ENCODE measurements around the gene SERGEF. TPM values are rescaled to one million over a fixed set of nuclear protein-coding genes. Genes with fewer than 3 reads are reported as not detected.

Gene SERGEF
- total and polyA plus RNA-seq, 5 experiments from 2014 or later = 46.5 to 70.3 (median 61.8) TPM

DNA sequence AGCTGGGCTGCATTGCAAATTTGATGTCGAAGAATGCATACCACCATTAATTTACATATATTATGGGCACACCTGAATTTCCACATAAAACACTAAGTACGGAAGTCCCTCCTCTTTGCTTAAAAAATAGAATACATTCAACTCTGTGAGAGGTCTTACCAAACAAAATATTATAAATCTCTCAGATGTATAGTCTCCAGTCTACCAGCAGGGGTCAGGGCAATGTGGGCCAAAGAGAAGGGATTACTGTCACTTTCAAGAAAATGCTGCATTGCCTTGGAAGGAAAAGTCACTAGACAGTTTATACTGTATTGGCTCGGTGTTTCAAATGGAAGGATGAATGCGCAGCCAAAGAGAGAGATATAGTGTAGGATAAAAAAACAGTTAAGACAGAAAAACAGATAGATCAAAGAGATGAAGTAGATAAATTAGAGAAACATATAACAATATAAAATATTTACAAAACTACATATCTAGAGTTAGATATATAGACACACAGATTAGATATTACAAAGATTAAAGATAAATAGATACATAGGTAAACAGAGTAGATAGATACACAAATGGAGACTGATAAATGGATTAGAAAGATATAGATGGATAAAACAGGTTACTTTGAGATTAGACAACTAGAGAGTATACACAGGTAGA, 20.9 kb downstream of the SERGEF start:
- POLR2A ChIA-PET = interaction anchor here (0.6 to 1.0 kb wide), 2 partner anchors 21 to 95 kb away, joined by 3 read pairs; no protein-coding TSS in a partner anchor
- ATAC-seq = peak; percentile 76 to 83
- H3K27ac Mint-ChIP-seq = peak overlapping the region in 1 of 10 donors; percentile 29
- H3K36me3 Mint-ChIP-seq = peaks cover 5 to 78% (median 25%) of the 10 kb centered on the region in 3 donors
- peak in 9 of 10 donors; percentile 22 to 68 (median 38) for DNase-seq
- no peaks in the 10 kb centered on the region for H3K9me3 Mint-ChIP-seq
- no peak overlapping the region for H3K4me3 Mint-ChIP-seq
- peaks cover 0 to 6% (median 3%) of the 10 kb centered on the region in 4 donors for H3K4me1 Mint-ChIP-seq
- no peaks in the 10 kb centered on the region for H3K27me3 Mint-ChIP-seq

DNA sequence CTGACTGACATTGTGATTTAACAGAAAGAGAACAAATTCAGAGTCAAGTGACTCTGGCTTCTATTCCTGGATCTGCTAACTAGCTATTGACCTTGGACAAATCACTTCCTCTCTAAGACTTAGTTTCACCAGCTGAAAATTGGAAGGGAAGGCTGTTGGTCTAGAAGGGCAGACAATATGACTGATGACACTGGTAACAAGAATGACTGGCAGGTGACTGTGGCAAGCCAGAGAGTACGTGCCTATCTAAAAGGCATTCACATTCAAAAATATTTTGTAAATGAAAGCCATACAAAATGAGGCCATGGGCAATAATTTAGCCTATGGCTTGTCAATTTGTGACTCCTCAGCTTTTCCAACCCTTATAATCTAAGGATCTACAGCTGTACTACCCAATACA, 23.5 kb downstream of the SERGEF start:
- H3K36me3 Mint-ChIP-seq = peaks cover 9 to 76% (median 31%) of the 10 kb centered on the region in 3 donors
- POLR2A ChIA-PET = no interaction called here
- ATAC-seq = no peak
- H3K9me3 Mint-ChIP-seq = no peaks in the 10 kb centered on the region
- no peaks in the 10 kb centered on the region for H3K27me3 Mint-ChIP-seq
- no peak overlapping the region for H3K4me3 Mint-ChIP-seq
- no peak overlapping the region for H3K27ac Mint-ChIP-seq
- H3K4me1 Mint-ChIP-seq = peaks cover 0 to 6% (median 3%) of the 10 kb centered on the region in 4 donors
- DNase-seq = no peak

DNA sequence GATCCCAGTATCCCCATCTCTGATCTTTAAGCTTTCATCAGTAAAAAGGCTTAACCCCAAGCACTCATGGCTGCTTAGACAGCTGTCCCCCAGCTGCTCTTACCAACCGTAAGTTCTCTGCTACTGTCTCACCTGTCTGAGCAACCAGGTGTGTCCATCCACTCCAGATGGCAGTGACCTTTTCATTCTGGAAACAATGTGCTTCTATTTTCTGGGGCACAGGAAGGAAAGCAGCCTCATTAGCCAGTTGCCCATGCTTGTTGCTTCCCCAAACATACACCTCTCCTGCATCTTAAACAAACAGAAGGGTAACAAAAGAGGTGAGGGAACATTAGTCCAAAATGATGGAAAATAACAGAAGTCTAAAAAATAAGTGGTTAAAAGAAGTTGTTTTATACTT, 24.4 kb downstream of the SERGEF start:
- H3K36me3 Mint-ChIP-seq = peaks cover 16 to 76% (median 37%) of the 10 kb centered on the region in 3 donors

DNA sequence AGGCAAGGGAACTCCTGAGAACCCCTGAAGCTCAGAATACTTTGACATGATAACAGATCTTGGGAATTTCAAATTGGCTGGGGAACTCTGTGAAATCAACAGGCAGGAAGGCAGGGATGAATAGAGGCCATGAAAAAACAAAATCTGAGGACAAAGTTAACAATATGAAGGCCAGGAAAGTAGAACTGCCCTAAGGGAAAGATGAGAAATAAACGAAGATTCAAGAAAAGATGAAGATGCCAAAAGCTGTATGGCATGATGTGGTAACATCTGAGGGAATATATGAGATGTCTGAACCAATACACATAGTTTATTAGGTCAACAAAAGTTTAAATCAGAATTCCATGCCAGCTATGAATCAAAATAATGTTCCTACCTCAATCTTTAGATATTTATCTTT, 25.0 kb downstream of the SERGEF start:
- H3K36me3 Mint-ChIP-seq = peaks cover 16 to 76% (median 37%) of the 10 kb centered on the region in 3 donors

More for the DNA sequence above, 24.4 kb downstream of the SERGEF start:
- Mint-ChIP-seq H3K27me3 (no peaks in the 10 kb centered on the region), H3K27ac (no peak overlapping the region), H3K4me3 (no peak overlapping the region), H3K9me3 (no peaks in the 10 kb centered on the region), H3K4me1 (peaks cover 0 to 6% (median 3%) of the 10 kb centered on the region in 4 donors)
- no peak for ATAC-seq
- POLR2A ChIA-PET = no interaction called here
- no peak for DNase-seq

DNA sequence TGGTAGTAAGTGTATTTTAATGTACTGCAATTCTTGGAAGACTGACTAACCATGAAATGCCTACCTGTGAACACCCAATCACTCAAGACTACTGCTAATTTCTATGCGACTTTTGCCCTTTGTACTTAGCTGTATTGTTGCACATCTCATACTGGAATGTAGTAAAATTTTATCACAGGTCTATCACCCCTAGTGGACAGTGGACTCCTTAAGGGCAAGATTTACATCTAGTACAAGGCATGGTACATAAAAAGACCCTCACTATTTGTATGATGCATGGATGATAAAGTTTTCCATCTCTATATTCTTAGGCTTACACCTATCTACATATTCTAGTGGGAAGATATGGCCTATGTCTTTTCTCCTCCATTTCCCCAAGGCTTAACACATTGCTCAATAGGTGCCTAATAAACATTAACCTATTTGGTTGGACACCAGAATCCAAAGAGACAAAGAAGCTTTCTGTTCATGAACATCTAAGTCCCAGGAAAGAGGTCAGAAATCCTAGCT, 26.1 kb downstream of the SERGEF start:
- ATAC-seq = no peak
- H3K27me3 Mint-ChIP-seq = no peaks in the 10 kb centered on the region
- peaks cover 0 to 2% (median under 1%) of the 10 kb centered on the region in 4 donors for H3K4me1 Mint-ChIP-seq
- no peak for DNase-seq
- H3K9me3 Mint-ChIP-seq = no peaks in the 10 kb centered on the region
- POLR2A ChIA-PET = no interaction called here
- peaks cover 16 to 81% (median 37%) of the 10 kb centered on the region in 3 donors for H3K36me3 Mint-ChIP-seq
- H3K27ac Mint-ChIP-seq = no peak overlapping the region
- no peak overlapping the region for H3K4me3 Mint-ChIP-seq

More for the DNA sequence above, 25.0 kb downstream of the SERGEF start:
- ATAC-seq (no peak), DNase-seq (no peak)
- no peaks in the 10 kb centered on the region for H3K27me3 Mint-ChIP-seq
- H3K4me3 Mint-ChIP-seq = no peak overlapping the region
- peaks cover 0 to 6% (median 3%) of the 10 kb centered on the region in 4 donors for H3K4me1 Mint-ChIP-seq
- H3K27ac Mint-ChIP-seq = peak overlapping the region in 2 of 10 donors; percentile 50 to 79
- no peaks in the 10 kb centered on the region for H3K9me3 Mint-ChIP-seq
- POLR2A ChIA-PET = interaction anchor here (0.5 kb wide), 1 partner anchor 117 kb away, joined by 3 read pairs; no protein-coding TSS in a partner anchor

DNA sequence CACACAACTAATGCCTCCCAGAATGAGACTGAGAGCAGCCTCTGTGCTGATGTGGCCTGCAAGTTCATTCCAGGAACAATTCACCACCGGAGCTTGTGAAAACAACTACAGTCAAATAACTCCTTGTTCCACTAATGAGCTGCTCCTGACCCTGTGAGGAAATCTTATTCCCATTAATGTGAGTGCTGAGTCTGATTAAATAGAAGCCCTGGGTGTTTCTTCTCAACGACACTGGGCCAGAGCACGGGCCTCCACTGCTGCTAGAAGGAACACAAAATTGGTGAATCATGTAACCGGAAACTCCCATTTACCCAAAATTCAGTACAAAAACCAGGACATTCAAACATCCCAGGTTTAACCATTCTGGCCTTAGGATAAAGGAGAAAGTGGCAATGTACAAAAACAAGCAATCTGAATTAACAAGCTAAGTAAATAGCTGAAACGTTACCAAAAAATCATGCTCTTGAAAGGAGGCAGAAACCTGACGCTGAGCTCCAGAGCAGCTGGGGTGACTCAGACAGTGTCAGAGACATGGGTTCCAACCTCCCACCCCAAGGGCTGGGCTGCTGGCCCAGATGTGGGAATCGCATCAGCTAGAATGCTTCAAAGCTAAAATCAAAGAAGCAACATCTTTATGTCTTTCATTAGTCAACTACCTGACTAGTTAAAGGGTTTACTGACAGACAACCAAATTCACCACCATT, 26.7 kb downstream of the SERGEF start:
- DNase-seq = no peak
- H3K4me3 Mint-ChIP-seq = no peak overlapping the region
- POLR2A ChIA-PET = no interaction called here
- no peaks in the 10 kb centered on the region for H3K27me3 Mint-ChIP-seq
- H3K36me3 Mint-ChIP-seq = peaks cover 16 to 83% (median 37%) of the 10 kb centered on the region in 3 donors
- no peak for ATAC-seq
- no peaks in the 10 kb centered on the region for H3K4me1 Mint-ChIP-seq
- no peak overlapping the region for H3K27ac Mint-ChIP-seq
- no peaks in the 10 kb centered on the region for H3K9me3 Mint-ChIP-seq

DNA sequence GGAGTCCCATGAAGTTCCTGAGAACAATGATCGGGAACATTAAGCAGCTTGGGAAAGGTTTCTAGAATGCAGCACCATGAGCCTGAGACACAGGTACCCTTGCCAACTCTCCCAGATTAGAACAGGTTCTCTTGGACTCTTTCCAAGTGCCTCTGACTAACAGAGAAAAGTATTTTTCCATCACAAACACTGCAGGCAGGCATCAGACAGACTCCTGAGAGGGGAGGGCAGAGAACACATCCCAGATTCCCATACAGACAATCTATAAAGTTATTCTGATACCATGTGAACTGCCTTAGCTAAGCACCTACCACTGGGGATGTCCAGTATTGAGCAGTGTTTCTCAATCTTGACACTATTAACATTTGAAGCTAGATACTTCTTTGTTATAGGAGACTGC, 27.3 kb downstream of the SERGEF start:
- DNase-seq = no peak
- peaks cover 16 to 85% (median 37%) of the 10 kb centered on the region in 3 donors for H3K36me3 Mint-ChIP-seq
- ATAC-seq = no peak
- no peaks in the 10 kb centered on the region for H3K27me3 Mint-ChIP-seq
- H3K27ac Mint-ChIP-seq = no peak overlapping the region
- no peak overlapping the region for H3K4me3 Mint-ChIP-seq
- H3K9me3 Mint-ChIP-seq = no peaks in the 10 kb centered on the region
- H3K4me1 Mint-ChIP-seq = no peaks in the 10 kb centered on the region
- POLR2A ChIA-PET = no interaction called here

DNA sequence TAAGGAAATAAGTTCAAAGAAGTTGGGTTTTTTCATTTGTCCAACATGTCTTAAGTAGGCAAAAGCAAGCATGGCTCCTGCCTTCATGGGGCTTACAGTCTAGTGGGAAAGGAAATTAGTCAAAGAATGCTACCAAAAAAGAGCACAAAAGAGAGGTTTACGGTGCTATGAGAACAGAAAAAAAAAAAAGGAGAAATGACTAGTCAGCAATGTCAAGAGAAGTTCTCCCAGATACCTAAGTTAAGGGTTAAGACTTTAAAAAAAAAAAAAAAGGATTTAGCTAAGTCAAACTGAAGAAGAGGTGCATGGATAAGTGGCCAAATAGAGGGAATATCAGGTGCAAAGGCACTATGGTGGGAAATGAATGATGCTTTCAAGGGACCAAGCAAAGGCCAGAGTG, 29.3 kb downstream of the SERGEF start:
- H3K27ac Mint-ChIP-seq = no peak overlapping the region
- no peaks in the 10 kb centered on the region for H3K27me3 Mint-ChIP-seq
- H3K36me3 Mint-ChIP-seq = peaks cover 16 to 80% (median 36%) of the 10 kb centered on the region in 3 donors
- no peaks in the 10 kb centered on the region for H3K9me3 Mint-ChIP-seq
- peaks cover 2 to 11% (median 5%) of the 10 kb centered on the region in 4 donors for H3K4me1 Mint-ChIP-seq
- POLR2A ChIA-PET = no interaction called here
- H3K4me3 Mint-ChIP-seq = no peak overlapping the region
- no peak for DNase-seq
- ATAC-seq = no peak

DNA sequence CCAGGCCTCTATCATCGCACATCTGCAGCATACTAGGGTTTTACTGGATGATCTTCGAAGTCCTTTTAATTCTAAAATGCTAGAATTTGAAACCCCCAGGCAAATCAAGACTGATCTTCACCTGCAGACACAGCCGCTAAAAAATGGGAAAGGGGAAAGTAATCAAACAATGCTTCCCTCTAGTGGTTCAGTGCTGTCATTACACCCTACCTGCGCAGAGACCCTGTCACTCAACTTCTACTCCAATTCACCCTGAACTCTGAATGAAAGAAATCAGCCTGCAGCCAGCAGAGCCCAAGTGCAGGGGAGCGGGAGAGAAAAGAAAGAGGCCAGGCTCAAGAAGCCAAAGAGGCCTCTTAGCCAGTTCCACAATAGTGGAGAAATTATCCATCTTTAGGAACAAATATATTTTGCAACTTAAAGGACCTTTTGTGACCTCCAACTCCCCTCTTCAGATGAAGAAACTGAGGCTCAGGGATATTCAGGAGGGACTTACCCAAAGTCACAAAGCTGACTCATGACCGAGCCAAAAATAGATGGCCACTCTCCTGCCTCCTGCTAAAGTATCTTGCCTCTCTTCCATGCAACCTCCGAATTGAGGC, 33.0 kb downstream of the SERGEF start:
- peak; percentile 42 to 44 for ATAC-seq
- peak overlapping the region in 1 of 10 donors; percentile 6 for H3K27ac Mint-ChIP-seq
- no peaks in the 10 kb centered on the region for H3K9me3 Mint-ChIP-seq
- H3K36me3 Mint-ChIP-seq = peaks cover 15 to 73% (median 27%) of the 10 kb centered on the region in 3 donors
- peak in 6 of 10 donors; percentile 2 to 48 (median 29) for DNase-seq
- POLR2A ChIA-PET = no interaction called here
- H3K27me3 Mint-ChIP-seq = no peaks in the 10 kb centered on the region
- H3K4me1 Mint-ChIP-seq = peaks cover 2 to 13% (median 5%) of the 10 kb centered on the region in 4 donors
- H3K4me3 Mint-ChIP-seq = no peak overlapping the region

DNA sequence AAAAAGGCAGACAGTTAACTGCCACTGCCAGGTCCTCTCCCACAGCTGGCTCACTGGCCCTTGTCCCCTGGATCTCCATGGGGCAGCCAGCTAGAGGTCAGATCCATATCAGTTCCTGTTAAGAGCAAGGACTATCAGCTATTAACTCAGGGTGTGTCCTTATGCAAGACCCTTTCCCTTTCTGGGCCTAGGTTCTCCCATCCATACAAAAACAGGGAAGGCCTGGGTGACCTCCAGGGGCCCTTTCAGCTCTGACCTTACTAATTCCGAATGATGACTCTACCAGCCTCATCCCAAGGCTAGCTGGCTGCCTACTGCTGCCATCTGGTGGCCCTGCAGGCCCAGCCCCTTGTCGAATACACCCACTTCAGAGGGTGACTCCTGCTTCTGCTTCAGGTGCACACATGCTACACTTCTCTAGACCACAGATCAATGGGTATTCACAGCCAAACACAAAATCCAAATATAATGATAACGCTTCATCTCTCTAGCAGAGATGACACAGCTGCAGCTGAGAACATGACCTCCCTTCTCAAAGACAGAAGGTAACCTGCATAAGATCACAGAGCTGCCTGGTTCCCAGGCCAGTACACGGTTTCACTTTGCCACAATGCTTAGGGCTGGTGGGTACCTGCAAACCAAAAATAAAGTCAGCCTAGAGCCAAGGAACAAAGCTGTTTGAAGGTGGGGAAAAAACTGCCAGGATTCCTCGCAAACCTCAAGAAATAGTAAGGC, 34.1 kb downstream of the SERGEF start:
- DNase-seq (no peak), ATAC-seq (no peak)
- H3K27me3 Mint-ChIP-seq = no peaks in the 10 kb centered on the region
- peaks cover 2 to 13% (median 5%) of the 10 kb centered on the region in 4 donors for H3K4me1 Mint-ChIP-seq
- POLR2A ChIA-PET = no interaction called here
- peaks cover 5 to 71% (median 23%) of the 10 kb centered on the region in 3 donors for H3K36me3 Mint-ChIP-seq
- peak overlapping the region in 2 of 10 donors; percentile 21 to 51 for H3K27ac Mint-ChIP-seq
- no peak overlapping the region for H3K4me3 Mint-ChIP-seq
- no peaks in the 10 kb centered on the region for H3K9me3 Mint-ChIP-seq

DNA sequence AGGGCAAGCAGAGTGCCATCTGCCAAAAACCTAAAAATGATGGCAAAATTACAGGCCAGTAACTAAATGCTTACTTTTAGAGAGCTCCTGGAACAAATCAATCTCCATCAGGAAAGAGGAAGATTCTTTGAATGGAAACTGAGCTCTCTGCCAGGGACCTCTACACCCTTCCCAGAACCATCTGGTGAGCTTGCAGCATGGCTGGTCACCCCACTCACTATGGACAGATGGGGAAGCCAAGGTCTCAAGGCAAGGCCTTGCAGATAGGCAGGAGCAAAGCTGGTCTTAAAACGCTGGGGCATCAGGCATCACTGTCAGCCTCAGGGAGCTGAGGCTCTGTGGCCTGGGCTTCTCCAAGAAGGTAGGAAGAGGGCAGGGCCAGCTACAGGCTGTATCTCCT, 36.2 kb downstream of the SERGEF start:
- H3K4me3 Mint-ChIP-seq = no peak overlapping the region
- H3K27ac Mint-ChIP-seq = no peak overlapping the region
- H3K36me3 Mint-ChIP-seq = peaks cover 10 to 71% (median 37%) of the 10 kb centered on the region in 3 donors
- peaks cover 2 to 13% (median 6%) of the 10 kb centered on the region in 4 donors for H3K4me1 Mint-ChIP-seq
- H3K9me3 Mint-ChIP-seq = peaks cover 0 to 3% (median 0%) of the 10 kb centered on the region in 9 donors
- ATAC-seq (no peak), DNase-seq (no peak)
- H3K27me3 Mint-ChIP-seq = no peaks in the 10 kb centered on the region
- POLR2A ChIA-PET = no interaction called here

DNA sequence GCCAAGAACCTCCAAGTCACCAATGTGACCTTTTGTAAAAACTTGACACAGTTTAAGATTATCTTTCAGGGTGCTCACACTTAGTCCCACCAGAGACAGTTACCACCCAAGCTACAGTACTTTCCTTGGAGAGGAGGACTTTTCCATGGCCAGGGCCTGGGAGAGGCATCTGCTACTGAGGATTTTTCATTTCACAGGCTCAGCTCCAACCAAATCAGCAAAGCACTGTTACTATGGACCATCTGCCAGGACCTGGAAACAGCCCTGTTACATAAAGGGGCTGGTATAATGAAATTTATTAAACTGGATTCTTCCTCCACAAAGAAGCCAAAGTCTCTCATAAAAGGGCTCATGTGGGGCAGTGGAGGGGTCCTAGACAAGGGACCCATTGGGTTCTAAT, 38.6 kb downstream of the SERGEF start:
- no peaks in the 10 kb centered on the region for H3K27me3 Mint-ChIP-seq
- H3K9me3 Mint-ChIP-seq = peaks cover 0 to 5% (median 0%) of the 10 kb centered on the region in 9 donors
- ATAC-seq (no peak), DNase-seq (no peak)
- peaks cover 0 to 7% (median 3%) of the 10 kb centered on the region in 4 donors for H3K4me1 Mint-ChIP-seq
- POLR2A ChIA-PET = no interaction called here
- no peak overlapping the region for H3K27ac Mint-ChIP-seq
- H3K4me3 Mint-ChIP-seq = no peak overlapping the region
- peaks cover 14 to 82% (median 58%) of the 10 kb centered on the region in 3 donors for H3K36me3 Mint-ChIP-seq
